Natural killer cell (primary cell): Measurements from ENCODE around the gene HACL1. TPM values are rescaled to one million over a fixed set of nuclear protein-coding genes. Genes with fewer than 3 reads are reported as not detected.

ENCODE experiments used
- ATAC-seq, 3 donors: fragments of 150-1000 bp in 2 of 3; fragments of 200-7000 bp in 1 of 3; cut with Tn5 transposase; 1 replicate in 1 of 3; 2 replicates in 2 of 3; pipeline ENCODE4 v1.10.0; 2021; ENCODE audit warnings: mild to moderate bottlenecking in 2 of 3, moderate library complexity in 2 of 3
- DNase-seq, 2 donors: peaks; one replicate each; pipeline versions ENCODE4 v3.0.0 to v3.0.0-alpha.2; 2013 to 2021; ENCODE audit warnings: mixed read lengths in 1 of 2
- H3K27ac ChIP-seq: one replicate; pipeline ENCODE4 v1.5.1; 2013; ENCODE audit warnings: mild to moderate bottlenecking, low read length
- H3K27me3 ChIP-seq: one replicate; pipeline ENCODE4 v1.6.1; 2013; ENCODE audit warnings: low read length; ENCODE audit not compliant: control insufficient read depth, insufficient read depth
- H3K36me3 ChIP-seq: one replicate; pipeline ENCODE4 v1.6.1; 2013; ENCODE audit warnings: low read length; ENCODE audit not compliant: control insufficient read depth, insufficient read depth
- H3K4me1 ChIP-seq: one replicate; pipeline ENCODE4 v1.6.1; 2013; ENCODE audit warnings: low read length; ENCODE audit not compliant: control insufficient read depth, insufficient read depth
- H3K4me3 ChIP-seq: one replicate; pipeline ENCODE4 v1.5.1; 2013; ENCODE audit warnings: low read length
- H3K9me3 ChIP-seq: one replicate; pipeline ENCODE4 v1.6.1; 2013; ENCODE audit warnings: low read length; ENCODE audit not compliant: control insufficient read depth, insufficient read depth
- H3K27ac Mint-ChIP-seq, 2 donors: one replicate each; pipeline ENCODE4 v1.8.0; 2022; ENCODE audit warnings: mild to moderate bottlenecking in 2 of 2, mixed read lengths in 2 of 2, moderate library complexity in 1 of 2
- H3K27me3 Mint-ChIP-seq, 2 donors: one replicate each; pipeline ENCODE4 v1.8.0; 2022; ENCODE audit warnings: low read depth in 2 of 2, mixed read lengths in 2 of 2
- H3K36me3 Mint-ChIP-seq: one replicate; pipeline ENCODE4 v1.8.0; 2022; ENCODE audit warnings: mixed read lengths
- H3K4me1 Mint-ChIP-seq, 2 donors: one replicate each; pipeline ENCODE4 v1.8.0; 2022; ENCODE audit warnings: mixed read lengths in 2 of 2
- H3K4me3 Mint-ChIP-seq: one replicate; pipeline ENCODE4 v1.8.0; 2022; ENCODE audit warnings: mild to moderate bottlenecking, moderate library complexity, mixed read lengths
- H3K9me3 Mint-ChIP-seq, 2 donors: one replicate each; pipeline ENCODE4 v1.8.0; 2022; ENCODE audit warnings: mixed read lengths in 2 of 2
- WGBS: methylation state at CpG from one replicate; pipeline ENCODE4 v1.1.7; 2013; ENCODE audit warnings: missing lambda C conversion rate; ENCODE audit not compliant: insufficient coverage; 5-methylcytosine and 5-hydroxymethylcytosine counted together
- intact Hi-C: fragments of 100-400 bp; cut with micrococcal nuclease; formaldehyde crosslinking; loops from one replicate; pipeline ENCODE4 v1.14.2; 2022
- total RNA-seq, 4 donors: library from RNA; stranded (reverse); fragments of 120-200 nt in 1 of 4; gene quantifications; one replicate each; pipeline versions ENCODE4 v1.2.3 to v1.2.4, GENCODE V29; 2013 to 2022
- TF ChIP-seq, protein P1 (sequence below): fragments of 200-600 bp; IDR thresholded peaks from one replicate; pipeline ENCODE4 v1.8.0; 2022; ENCODE audit warnings: antibody characterized with exemption

The HACL1 gene
- total RNA-seq, 3 donors from 2014 or later (not counting 1 experiment from before 2014, with no cell fraction given), result 36.7 to 39.8 (median 37.3) TPM

DNA sequence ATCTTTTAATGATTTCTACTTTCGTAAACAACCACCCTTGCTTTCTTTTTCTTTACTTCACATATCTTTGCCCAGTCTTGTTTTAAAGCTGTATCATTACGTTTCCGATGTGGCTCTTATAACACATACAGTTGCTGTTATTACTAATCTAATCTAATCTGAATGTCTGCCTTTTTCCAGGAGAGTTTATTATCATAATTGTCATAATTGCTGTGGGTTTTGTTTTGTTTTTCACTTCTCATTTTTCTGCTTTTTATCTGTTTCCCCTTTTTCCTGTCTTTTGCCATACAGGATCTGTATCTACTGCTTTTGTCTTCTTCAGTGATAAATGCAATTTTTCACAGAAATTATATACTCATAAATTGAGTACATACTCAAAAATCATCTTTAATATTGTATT is 24.9 kb downstream of the HACL1 start:
- Histone ChIP-seq H3K9me3 (no peaks in the 10 kb centered on the region), H3K4me3 (no peak overlapping the region), H3K36me3 (peaks cover 46% of the 10 kb centered on the region), H3K27ac (no peak overlapping the region), H3K4me1 (no peaks in the 10 kb centered on the region), H3K27me3 (no peaks in the 10 kb centered on the region)
- H3K27ac Mint-ChIP-seq, result no peak overlapping the region
- DNase-seq (no peak), ATAC-seq (no peak)
- WGBS, result 100% methylated on average over 1 of the region's 3 CpGs
- intact Hi-C loops, result no loop called here
- TF ChIP-seq, protein P1, sequence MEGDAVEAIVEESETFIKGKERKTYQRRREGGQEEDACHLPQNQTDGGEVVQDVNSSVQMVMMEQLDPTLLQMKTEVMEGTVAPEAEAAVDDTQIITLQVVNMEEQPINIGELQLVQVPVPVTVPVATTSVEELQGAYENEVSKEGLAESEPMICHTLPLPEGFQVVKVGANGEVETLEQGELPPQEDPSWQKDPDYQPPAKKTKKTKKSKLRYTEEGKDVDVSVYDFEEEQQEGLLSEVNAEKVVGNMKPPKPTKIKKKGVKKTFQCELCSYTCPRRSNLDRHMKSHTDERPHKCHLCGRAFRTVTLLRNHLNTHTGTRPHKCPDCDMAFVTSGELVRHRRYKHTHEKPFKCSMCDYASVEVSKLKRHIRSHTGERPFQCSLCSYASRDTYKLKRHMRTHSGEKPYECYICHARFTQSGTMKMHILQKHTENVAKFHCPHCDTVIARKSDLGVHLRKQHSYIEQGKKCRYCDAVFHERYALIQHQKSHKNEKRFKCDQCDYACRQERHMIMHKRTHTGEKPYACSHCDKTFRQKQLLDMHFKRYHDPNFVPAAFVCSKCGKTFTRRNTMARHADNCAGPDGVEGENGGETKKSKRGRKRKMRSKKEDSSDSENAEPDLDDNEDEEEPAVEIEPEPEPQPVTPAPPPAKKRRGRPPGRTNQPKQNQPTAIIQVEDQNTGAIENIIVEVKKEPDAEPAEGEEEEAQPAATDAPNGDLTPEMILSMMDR, result no peak
- H3K4me3 Mint-ChIP-seq, result no peak overlapping the region
- H3K4me1 Mint-ChIP-seq, result no peaks in the 10 kb centered on the region
- H3K36me3 Mint-ChIP-seq, result peaks cover 20% of the 10 kb centered on the region
- H3K9me3 Mint-ChIP-seq, result no peaks in the 10 kb centered on the region
- no peaks in the 10 kb centered on the region for H3K27me3 Mint-ChIP-seq

DNA sequence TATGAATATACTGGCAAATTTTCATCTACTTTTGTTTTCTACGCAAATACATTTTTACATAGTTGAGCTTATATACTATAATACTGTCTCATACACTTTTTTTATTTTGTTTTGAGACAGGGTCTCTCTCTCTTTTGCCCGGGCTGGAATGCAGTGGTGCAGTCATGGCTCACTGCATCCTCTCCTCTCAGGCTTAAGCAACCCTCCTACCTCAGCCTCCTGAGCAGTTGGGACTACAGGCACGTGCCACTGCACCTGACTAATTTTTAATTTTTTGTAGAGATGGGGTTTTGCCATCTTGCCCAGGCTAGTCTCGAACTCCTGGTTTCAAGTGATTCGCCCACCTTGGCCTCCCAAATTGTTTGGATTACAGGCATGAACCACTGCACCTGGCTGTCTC is 25.9 kb downstream of the HACL1 start:
- H3K36me3 Mint-ChIP-seq, result peaks cover 18% of the 10 kb centered on the region
- peaks cover 50% of the 10 kb centered on the region for H3K36me3 ChIP-seq
- H3K27ac ChIP-seq, result no peak overlapping the region
- H3K27ac Mint-ChIP-seq, result no peak overlapping the region
- 94% methylated on average over 4 of the region's 5 CpGs for WGBS
- no peaks in the 10 kb centered on the region for H3K4me1 Mint-ChIP-seq
- H3K27me3 Mint-ChIP-seq, result no peaks in the 10 kb centered on the region
- no peak overlapping the region for H3K4me3 ChIP-seq
- ATAC-seq (no peak), DNase-seq (no peak)
- no peaks in the 10 kb centered on the region for H3K4me1 ChIP-seq
- no peak overlapping the region for H3K4me3 Mint-ChIP-seq
- TF ChIP-seq, protein P1, result no peak
- intact Hi-C loops, result no loop called here
- H3K9me3 ChIP-seq, result no peaks in the 10 kb centered on the region
- no peaks in the 10 kb centered on the region for H3K9me3 Mint-ChIP-seq
- H3K27me3 ChIP-seq, result no peaks in the 10 kb centered on the region

DNA sequence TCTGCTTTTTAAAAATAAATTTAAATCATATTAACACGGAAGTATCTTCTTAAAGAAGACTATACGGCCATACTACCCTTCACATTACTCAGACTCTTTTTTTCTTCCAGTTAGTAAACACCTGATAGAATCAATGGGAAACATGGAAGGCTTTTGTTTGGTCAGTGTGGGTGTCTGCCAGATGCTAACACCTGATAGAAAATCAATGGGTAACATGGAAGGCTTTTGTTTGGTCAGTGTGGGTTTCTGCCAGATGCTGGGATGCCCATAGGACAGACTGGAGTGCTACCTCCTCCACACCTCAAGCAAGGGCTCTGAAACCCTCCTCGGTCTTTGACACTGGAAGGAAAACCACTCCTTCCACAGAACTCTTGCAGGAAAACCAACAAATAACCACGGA is 29.2 kb downstream of the HACL1 start:
- no peak overlapping the region for H3K4me3 ChIP-seq
- H3K36me3 Mint-ChIP-seq, result peaks cover 11% of the 10 kb centered on the region

DNA sequence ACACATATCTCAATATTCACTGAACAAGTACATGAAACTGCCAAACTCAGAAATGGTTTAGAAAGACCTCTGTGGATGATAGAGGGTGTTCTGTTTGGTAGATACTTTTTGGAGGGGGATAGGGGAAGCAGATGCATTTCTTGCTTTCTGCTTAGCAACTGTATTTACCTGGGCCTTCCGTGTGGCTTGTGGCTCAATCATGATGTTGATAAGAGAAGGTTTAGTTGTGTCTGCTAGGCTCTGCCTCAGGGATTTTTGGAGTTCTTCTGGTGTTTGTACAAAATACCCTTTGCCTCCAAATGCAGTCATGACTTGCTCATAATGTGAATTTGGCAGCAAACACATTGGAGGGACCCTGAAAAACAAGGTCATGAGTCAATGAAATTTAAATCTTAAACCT is 38.2 kb downstream of the HACL1 start:
- DNase-seq, result no peak
- intact Hi-C loops, result no loop called here
- Mint-ChIP-seq H3K27ac (peak overlapping the region; percentile 4 to 44), H3K36me3 (peaks cover 25% of the 10 kb centered on the region), H3K9me3 (no peaks in the 10 kb centered on the region), H3K4me3 (no peak overlapping the region), H3K27me3 (no peaks in the 10 kb centered on the region), H3K4me1 (peaks cover 8 to 10% of the 10 kb centered on the region in 2 donors)
- Histone ChIP-seq H3K27me3 (no peaks in the 10 kb centered on the region), H3K4me3 (no peak overlapping the region), H3K9me3 (no peaks in the 10 kb centered on the region), H3K27ac (no peak overlapping the region), H3K4me1 (peaks cover 6% of the 10 kb centered on the region), H3K36me3 (peaks cover 56% of the 10 kb centered on the region)
- TF ChIP-seq, protein P1, result no peak
- no peak for ATAC-seq
- 100% methylated on average over 1 of the region's 1 CpG for WGBS

More for the DNA sequence above, 29.2 kb downstream of the HACL1 start:
- intact Hi-C loops, result no loop called here
- Histone ChIP-seq H3K4me1 (peaks cover 6% of the 10 kb centered on the region), H3K27ac (no peak overlapping the region), H3K36me3 (peaks cover 50% of the 10 kb centered on the region), H3K9me3 (no peaks in the 10 kb centered on the region), H3K27me3 (no peaks in the 10 kb centered on the region)
- DNase-seq (no peak), ATAC-seq (no peak)
- TF ChIP-seq, protein P1, result no peak
- Mint-ChIP-seq H3K27me3 (no peaks in the 10 kb centered on the region), H3K9me3 (no peaks in the 10 kb centered on the region), H3K27ac (no peak overlapping the region), H3K4me3 (no peak overlapping the region), H3K4me1 (peaks cover 8 to 11% of the 10 kb centered on the region in 2 donors)
- WGBS, result 100% methylated on average over 1 of the region's 4 CpGs
